ENCODE results near the gene NME9. TPM values are rescaled to one million over a fixed set of nuclear protein-coding genes. Genes with fewer than 3 reads are reported as not detected.

NME9 gene
- total and polyA plus RNA-seq, 10 of the 15 experiments (the other 5 are each of a cell fraction or from before 2014, with no cell fraction given) = 0.09 to 0.68 (median 0.22) TPM; not detected in 6

GRCh38 chr3:138296639-138297038 lies 33.0 kb downstream of the NME9 start:
- Histone ChIP-seq H3K9me3 (replicated peaks; ENCODE audit: control insufficient read depth, insufficient read depth, low read length) (no peaks in the 10 kb centered on the region), H3K4me2 (ENCODE audit: control insufficient read depth, insufficient read depth) (no peak overlapping the region), H3K36me3 (ENCODE audit: control insufficient read depth in 2 of 2, insufficient read depth in 2 of 2, low read length in 1 of 2) (peaks cover 1 to 6% of the 10 kb centered on the region in 2 experiments; a peak in 3 of 4 replicates), H4K20me1 (ENCODE audit: control insufficient read depth, insufficient read depth) (no peaks in the 10 kb centered on the region), H3K4me1 (ENCODE audit: control insufficient read depth, insufficient read depth, low read length) (no peaks in the 10 kb centered on the region), H3K79me2 (ENCODE audit: control insufficient read depth, insufficient read depth, low read length) (no peaks in the 10 kb centered on the region), H3K27me3 (replicated peaks in 1 of 2; ENCODE audit: control insufficient read depth in 2 of 2, insufficient read depth in 2 of 2, low read length in 1 of 2) (no peaks in the 10 kb centered on the region), H2AFZ (ENCODE audit: control insufficient read depth, low read depth, low read length) (no peak overlapping the region), H3K4me3 (no peak overlapping the region), H3K27ac (ENCODE audit: control insufficient read depth, insufficient read depth) (no peak overlapping the region), H3K9ac (ENCODE audit: control insufficient read depth, insufficient read depth, low read length) (no peak overlapping the region)
- 8% methylated on average over 1 of the region's 1 CpG for WGBS (ENCODE audit: insufficient coverage, insufficient replicate concordance, low lambda C conversion rate, missing lambda C conversion rate)
- ChIA-PET CTCF (no interaction called here), POLR2A (no interaction called here), RAD21 (ENCODE audit: unreplicated experiment) (no interaction called here), SMC1A (ENCODE audit: uncharacterized antibody, unreplicated experiment) (no interaction called here)
- ATAC-seq = no peak
- no peak for FAIRE-seq
- no peak for DNase-seq (ENCODE audit: low read depth, low spot score)
- in situ Hi-C loops (cut with MboI) (no loop called here), intact Hi-C loops (cut with micrococcal nuclease; ENCODE audit: unreplicated experiment) (no loop called here)
- TF ChIP-seq HDGF (IDR thresholded peaks at IDR 0.05) = no peak
- TF ChIP-seq SUPT20H (IDR thresholded peaks at IDR 0.05; ENCODE audit: borderline replicate concordance, control insufficient read depth, low read depth, low read length) = no peak
- no peak for TF ChIP-seq MTA2 (IDR thresholded peaks at IDR 0.05; ENCODE audit: low read depth)
- TF ChIP-seq TARDBP (IDR thresholded peaks at IDR 0.05; ENCODE audit: borderline replicate concordance) = no peak
- no peak for TF ChIP-seq YY1 (IDR thresholded peaks at IDR 0.05; ENCODE audit: low read depth, low read length)
- no peak for TF ChIP-seq ELK1 (IDR thresholded peaks at IDR 0.05; ENCODE audit: low read depth, low read length)
- TF ChIP-seq CEBPB (IDR thresholded peaks at IDR 0.05; ENCODE audit: borderline replicate concordance in 1 of 2, low read depth in 2 of 2, low read length in 2 of 2) = no peak
- no peak for TF ChIP-seq MAX (IDR thresholded peaks at IDR 0.05; ENCODE audit: low read depth, low read length)
- no peak for TF ChIP-seq MYB (IDR thresholded peaks at IDR 0.05; ENCODE audit: borderline replicate concordance, low read depth, low read length)
- TF ChIP-seq EZH2 (IDR thresholded peaks at IDR 0.05; ENCODE audit: borderline replicate concordance, control insufficient read depth, low read depth, low read length) = no peak
- no peak for TF ChIP-seq CEBPZ (IDR thresholded peaks at IDR 0.05; ENCODE audit: low read depth, low read length)
- no peak for TF ChIP-seq MYC (IDR thresholded peaks at IDR 0.05; ENCODE audit: insufficient read depth, insufficient read length, insufficient replicate concordance, low read length, severe bottlenecking)
- no peak for TF ChIP-seq ZNF274 (IDR thresholded peaks at IDR 0.05; ENCODE audit: insufficient read depth, insufficient read length)
- TF ChIP-seq CTCF (IDR thresholded peaks at IDR 0.05 in 2 of 3, conservative IDR thresholded peaks at IDR 0.05 in 1 of 3; ENCODE audit: control insufficient read depth in 2 of 3, extremely low read depth in 1 of 3, insufficient read depth in 1 of 3, low read depth in 3 of 3, low read length in 3 of 3) = no peak
- no peak for TF ChIP-seq FOXK2 (IDR thresholded peaks at IDR 0.05)
- TF ChIP-seq POLR2A (IDR thresholded peaks at IDR 0.05; ENCODE audit: low read depth, low read length) = no peak
- TF ChIP-seq CBX3 (IDR thresholded peaks at IDR 0.05; ENCODE audit: borderline replicate concordance, low read depth) = no peak
- no TSS peak for BruUV-seq (replicated peaks)

All from GM12878 (cell line).